GM19193 (cell line): ENCODE results near the gene GMDS.

Source experiments
- POLR2A ChIP-seq: IDR thresholded peaks from 4 replicates; pipeline ENCODE4 v1.6.1; 2011; ENCODE audit not compliant: insufficient read depth, insufficient read length; ENCODE audit errors: extremely low read depth

The GMDS gene

GRCh38 chr6:1611572-1612298, 633.7 kb downstream of the GMDS start:
- TF ChIP-seq POLR2A = no peak

GRCh38 chr6:1611322-1611571, 634.2 kb downstream of the GMDS start:
- TF ChIP-seq POLR2A = no peak

GRCh38 chr6:1610497-1611321, 634.7 kb downstream of the GMDS start:
- TF ChIP-seq POLR2A = no peak

GRCh38 chr6:1609648-1610496, 635.5 kb downstream of the GMDS start, which contains the start of gene FOXC1:
FOXC1 (plus strand) TSS chr6:1609915; CDS start chr6:1610446, 531 bp downstream.
- TF ChIP-seq POLR2A = no peak

- no peak for TF ChIP-seq POLR2A
These were observed 636.3 kb downstream of the GMDS start for GRCh38 chr6:1609041-1609647.

- no peak for TF ChIP-seq POLR2A
These were observed 637.0 kb downstream of the GMDS start for GRCh38 chr6:1608222-1609040.

GRCh38 chr6:1607516-1608221, 637.7 kb downstream of the GMDS start:
- no peak for TF ChIP-seq POLR2A

- no peak for TF ChIP-seq POLR2A
These were observed 638.5 kb downstream of the GMDS start for GRCh38 chr6:1606780-1607515.

- no peak for TF ChIP-seq POLR2A
These were observed 639.3 kb downstream of the GMDS start for GRCh38 chr6:1605893-1606779.

GRCh38 chr6:1605004-1605892, 640.2 kb downstream of the GMDS start:
- no peak for TF ChIP-seq POLR2A
